ENCODE data around the gene UBQLN1. TPM values are rescaled to one million over a fixed set of nuclear protein-coding genes. Genes with fewer than 3 reads are reported as not detected.
"Not testable (repeated sequence)": the region's sequence is repeated elsewhere in the genome, so short reads cannot be mapped to it uniquely, and the experiment has no call there.

UBQLN1 gene
- total RNA-seq, 1 donor from 2014 or later = 84.2 TPM

GRCh38 chr9:83633676-83634075 lies 74.1 kb downstream of the UBQLN1 start:
- no peak for DNase-seq (ENCODE audit: low read depth)

- DNase-seq (ENCODE audit: low read depth) = no peak
These were observed 74.5 kb downstream of the UBQLN1 start for GRCh38 chr9:83633255-83633654.

- no peak for DNase-seq (ENCODE audit: low read depth)
These were observed 76.8 kb downstream of the UBQLN1 start for GRCh38 chr9:83630938-83631457.

GRCh38 chr9:83629433-83630104 lies 78.2 kb downstream of the UBQLN1 start:
- DNase-seq (ENCODE audit: low read depth) = no peak

GRCh38 chr9:83628540-83628939 lies 79.2 kb downstream of the UBQLN1 start:
- no peak for DNase-seq (ENCODE audit: low read depth)

GRCh38 chr9:83625178-83625577 lies 82.6 kb downstream of the UBQLN1 start:
- DNase-seq (ENCODE audit: low read depth) = no peak

- peak; percentile 62 for DNase-seq (ENCODE audit: low read depth)
These were observed 84.1 kb downstream of the UBQLN1 start for GRCh38 chr9:83623679-83624076.

- no peak for DNase-seq (ENCODE audit: low read depth)
These were observed 84.6 kb downstream of the UBQLN1 start, which contains the start of gene IDNK for GRCh38 chr9:83622939-83623678. Gene IDNK (plus strand): TSS chr9:83623143. CDS start chr9:83623172, 29 bp downstream.

- DNase-seq (ENCODE audit: low read depth) = peak; percentile 82
These were observed 85.3 kb downstream of the UBQLN1 start for GRCh38 chr9:83622433-83622938.

GRCh38 chr9:83620841-83621636 lies 86.7 kb downstream of the UBQLN1 start:
- DNase-seq (ENCODE audit: low read depth) = peak; percentile 64

- no peak for DNase-seq (ENCODE audit: low read depth)
These were observed 90.5 kb downstream of the UBQLN1 start for GRCh38 chr9:83617299-83617698.

GRCh38 chr9:83613298-83613697 lies 94.5 kb downstream of the UBQLN1 start:
- not testable (repeated sequence) for DNase-seq (ENCODE audit: low read depth)

Other genes with a start within 250 kb of the UBQLN1 start
- 2.9 and 8.6 TPM in 2 replicates for gene FRMD3, start 169.6 kb downstream of the UBQLN1 start, total RNA-seq
- 3.2 and 3.4 TPM in 2 replicates for gene IDNK, start 84.8 kb downstream of the UBQLN1 start, total RNA-seq
- 2.7 and 4.3 TPM in 2 replicates for gene GKAP1, start 109.8 kb upstream of the UBQLN1 start, total RNA-seq
- 1.4 and 2.6 TPM in 2 replicates for gene KIF27, start 213.5 kb upstream of the UBQLN1 start, total RNA-seq